SHP77 (cell line): ENCODE results near the gene SCRN1.
A peak's percentile ranks its signal among the peaks of the same experiment; 100 is the strongest.
"Not testable (repeated sequence)": the region's sequence is repeated elsewhere in the genome, so short reads cannot be mapped to it uniquely, and the experiment has no call there.

Experiments used
- DNase-seq, 2 experiments: peaks; one replicate each; lab custom pipeline; 2025; lab: John Stamatoyannopoulos, UW

Gene SCRN1

DNA sequence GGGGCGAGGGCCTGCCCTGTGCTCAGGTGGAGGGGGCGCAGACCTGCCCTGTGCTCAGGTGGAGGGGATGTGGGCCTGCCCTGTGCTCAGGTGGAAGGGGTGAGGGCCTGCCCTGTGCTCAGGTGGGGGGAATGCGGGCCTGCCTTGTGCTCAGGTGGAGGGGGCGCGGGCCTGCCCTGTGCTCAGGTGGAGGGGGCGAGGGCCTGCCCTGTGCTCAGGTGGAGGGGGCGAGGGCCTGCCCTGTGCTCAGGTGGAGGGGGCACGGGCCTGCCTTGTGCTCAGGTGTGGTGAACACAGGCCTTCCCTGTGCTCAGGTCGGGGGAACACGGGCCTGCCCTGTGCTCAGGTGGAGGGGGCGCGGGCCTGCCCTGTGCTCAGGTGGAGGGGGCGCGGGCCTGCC lies 98.8 kb downstream of the SCRN1 start:
- DNase-seq: not testable (repeated sequence)

DNA sequence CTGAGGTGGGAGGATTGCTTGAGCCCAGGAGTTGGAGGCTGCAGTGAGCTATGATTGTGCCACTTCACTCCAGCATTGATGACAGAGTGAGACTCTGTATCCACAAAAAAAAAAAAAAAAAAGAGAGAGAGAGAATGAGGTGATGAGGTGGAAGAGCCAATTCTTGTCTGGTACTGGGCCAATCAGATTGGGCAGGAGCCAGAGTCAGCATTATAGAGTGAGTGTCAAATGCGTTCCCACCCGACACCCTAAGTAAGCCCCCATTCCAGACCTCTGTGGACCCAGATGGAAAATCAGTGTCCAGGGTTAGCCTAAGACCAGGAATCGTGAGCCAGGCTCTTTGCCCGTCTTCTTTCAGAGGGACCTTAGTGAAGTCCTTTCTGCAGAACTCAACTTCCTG lies 99.3 kb downstream of the SCRN1 start:
- no peak for DNase-seq

DNA sequence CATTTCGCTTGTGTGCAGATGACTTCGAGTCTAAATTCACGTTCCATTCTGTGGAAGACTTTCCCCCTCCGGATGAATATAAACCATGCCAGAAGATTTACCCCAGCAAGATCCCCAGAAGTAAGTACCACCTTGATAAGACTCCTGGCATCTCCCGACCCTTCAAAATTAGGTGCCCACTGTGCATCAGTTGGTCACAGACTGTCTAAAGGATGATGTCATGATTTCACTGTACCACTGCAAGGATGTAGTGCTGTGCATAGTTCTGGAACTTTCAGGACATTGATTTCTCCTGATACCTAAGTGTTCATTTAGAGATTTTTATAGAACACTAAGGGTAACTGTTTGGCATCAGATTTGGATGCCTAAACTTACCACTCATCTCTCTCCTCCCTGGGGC lies 100.3 kb downstream of the SCRN1 start:
- DNase-seq: no peak

DNA sequence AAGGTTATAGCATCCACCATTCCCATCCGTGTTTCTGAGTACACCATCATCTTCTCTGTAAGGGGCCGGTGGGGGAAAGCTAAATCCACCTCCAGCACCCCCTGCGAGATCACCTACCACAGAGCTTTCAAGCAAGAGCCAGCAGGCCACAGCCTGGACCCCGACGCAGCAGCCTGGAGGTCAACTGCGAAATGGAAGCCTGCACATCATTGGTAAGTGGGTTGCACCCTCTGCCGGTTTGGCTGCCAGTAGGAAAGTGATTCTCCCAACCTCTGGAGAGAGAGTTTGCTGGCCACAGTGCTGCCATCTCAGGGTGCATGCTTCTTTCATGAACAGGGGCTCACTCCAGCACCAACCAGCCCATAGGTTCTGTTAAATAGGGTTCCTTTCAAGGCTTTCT lies 101.6 kb downstream of the SCRN1 start:
- no peak for DNase-seq

DNA sequence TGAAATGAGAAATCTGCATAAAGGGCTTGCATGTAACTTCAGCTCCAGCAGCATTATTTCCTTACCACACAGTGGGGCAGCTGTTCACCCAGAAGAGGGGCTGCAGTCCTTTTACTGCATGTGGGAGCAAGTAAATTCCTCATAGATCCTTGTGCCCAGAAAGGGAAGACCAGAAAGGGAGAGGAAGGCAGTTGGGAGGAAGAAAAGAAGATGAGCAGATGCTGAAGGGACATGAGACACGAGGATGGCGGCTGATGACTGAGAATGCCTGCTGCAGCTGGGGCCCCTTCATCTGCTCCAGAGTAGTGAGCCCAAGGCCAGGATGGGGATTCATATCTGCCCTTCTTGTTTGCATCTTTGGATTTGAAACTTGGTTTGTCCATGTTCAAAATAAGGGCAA lies 102.8 kb downstream of the SCRN1 start:
- no peak for DNase-seq

DNA sequence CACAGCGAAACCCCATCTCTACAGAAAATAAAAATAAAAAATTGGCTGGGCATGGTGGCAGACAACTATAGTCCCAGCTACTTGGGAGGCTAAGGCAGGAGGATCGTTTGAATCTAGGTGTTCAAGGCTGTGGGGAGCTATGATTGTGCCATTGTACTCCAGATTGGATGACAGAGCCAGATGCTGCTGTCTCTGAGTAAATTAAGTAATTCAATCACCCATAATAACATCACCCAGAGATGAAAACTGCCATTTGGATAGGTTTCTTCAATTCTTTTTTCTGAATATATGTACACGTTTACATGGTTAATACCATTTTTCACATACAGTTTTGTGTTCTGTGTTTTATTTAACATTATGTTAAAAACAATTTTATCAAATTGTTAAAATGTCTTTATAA lies 104.0 kb downstream of the SCRN1 start:
- no peak for DNase-seq

DNA sequence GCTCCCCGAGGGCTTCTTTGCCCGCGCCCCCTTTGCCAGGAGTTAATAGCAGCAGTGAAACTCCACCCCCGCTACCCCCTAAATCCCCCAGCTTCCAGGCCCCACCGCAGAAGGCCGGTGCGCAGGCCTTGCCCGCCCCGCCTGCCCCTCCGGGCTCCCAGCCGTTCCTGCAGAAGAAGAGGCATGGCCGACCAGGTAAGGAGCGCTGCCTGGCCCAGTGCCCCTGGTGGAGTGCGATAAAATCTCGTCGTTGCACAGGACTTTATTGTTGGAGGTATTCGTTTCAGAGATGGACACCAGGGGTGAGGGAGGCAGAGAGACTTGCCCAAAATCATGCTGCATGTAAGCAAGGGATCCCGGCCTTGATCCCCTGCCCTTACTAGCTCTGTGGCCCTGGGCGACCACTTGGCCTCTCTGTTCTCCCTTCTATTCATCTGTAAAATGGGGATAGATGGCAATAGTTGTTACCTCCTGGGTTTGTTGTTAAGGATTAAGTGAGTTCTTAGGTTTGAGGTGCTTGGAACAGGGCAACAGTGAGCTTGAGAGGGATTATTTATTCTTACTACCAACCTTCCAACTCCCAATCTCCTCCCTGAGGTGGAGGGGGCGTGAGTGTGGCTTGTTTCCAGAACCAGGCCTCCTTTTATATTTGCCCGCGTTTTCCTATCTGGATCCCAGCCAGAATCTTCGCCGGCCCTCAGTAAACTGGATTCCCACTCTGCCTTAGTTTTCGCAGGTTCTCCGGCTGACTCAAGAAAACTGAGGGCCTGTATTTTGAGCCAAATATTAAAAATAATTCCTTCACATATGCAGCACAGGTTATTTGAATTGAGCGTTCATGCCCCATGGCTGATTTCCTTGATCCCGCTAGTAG lies 105.0 kb downstream of the SCRN1 start:
- peak; percentile 54 to 55 for DNase-seq

DNA sequence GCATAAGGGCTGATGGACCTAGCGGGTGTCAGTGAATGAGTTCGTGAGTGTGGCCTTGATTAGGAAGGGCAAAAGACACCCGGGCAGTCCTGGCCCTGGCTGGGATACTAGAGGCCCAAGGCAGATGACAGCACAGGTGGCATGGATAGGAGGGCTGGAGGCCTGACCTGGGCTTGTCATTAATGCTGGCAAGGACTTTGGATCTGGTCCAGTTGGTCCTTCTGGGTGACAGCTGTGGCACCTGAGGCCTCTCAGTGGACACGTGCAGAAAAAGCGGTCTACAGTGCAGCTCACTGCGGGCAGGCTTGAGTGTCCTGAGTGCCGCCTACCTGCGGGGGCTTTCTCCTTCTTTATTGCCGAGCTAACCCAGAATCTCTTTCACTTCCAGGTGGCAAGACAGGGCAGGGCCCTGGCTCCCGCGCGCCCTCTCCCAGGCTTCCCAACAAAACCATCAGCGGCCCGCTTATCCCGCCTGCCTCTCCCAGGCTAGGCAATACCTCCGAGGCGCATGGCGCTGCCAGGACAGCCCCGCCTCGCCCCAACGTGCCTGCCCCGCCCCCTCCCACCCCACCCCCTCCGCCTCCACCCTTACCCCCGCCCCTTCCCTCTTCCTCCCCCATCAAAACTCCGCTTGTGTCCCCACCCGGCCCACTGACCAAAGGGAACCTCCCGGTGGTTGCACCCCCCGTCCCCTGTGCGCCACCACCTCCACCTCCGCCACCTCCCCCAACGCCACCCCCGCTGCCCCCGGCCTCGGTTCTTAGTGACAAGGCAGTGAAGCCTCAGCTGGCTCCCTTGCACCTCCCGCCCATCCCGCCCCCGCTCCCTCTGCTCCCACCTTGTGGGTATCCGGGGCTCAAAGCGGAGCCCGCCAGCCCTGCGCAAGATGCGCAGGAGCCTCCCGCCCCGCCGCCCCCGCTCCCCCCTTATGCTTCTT lies 105.9 kb downstream of the SCRN1 start:
- DNase-seq: no peak

DNA sequence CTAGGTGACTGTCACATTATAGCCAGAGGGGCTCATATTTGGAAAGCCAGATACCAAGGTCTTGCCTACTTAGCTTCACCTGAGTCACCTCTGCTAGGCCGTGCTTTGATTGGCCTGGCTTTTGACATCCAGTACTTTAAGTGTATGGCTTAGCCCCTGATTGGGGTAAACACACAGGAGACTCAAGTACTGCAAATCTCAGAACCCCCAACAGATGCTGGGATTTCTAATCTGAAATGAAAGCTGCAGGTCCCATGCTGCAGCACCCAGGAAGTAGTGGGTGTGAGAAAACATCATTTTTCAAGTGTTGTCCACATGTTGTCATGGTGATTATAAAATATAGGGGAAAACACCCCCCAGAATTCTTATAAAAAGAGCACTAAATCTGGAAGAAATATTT lies 107.1 kb downstream of the SCRN1 start:
- DNase-seq: no peak

DNA sequence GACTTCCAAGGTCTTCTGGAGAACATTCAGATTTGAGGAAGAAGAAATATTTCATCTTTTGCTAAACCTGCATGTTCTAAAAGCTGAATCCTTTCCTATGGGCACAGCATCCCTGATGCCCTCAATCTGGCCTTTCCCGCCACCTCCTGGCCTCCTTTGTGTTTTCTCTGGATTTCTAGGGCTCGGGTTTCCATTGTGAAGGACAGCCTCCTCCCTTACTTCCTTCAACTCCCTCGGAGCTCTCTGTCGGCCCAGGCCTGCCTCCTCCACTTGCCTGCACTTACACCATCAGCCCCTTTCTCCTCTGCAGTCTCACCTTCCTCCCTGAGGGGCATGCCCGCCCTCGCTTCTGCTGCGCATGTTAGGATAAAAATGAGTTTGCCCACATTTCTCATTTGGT lies 107.9 kb downstream of the SCRN1 start:
- no peak for DNase-seq

DNA sequence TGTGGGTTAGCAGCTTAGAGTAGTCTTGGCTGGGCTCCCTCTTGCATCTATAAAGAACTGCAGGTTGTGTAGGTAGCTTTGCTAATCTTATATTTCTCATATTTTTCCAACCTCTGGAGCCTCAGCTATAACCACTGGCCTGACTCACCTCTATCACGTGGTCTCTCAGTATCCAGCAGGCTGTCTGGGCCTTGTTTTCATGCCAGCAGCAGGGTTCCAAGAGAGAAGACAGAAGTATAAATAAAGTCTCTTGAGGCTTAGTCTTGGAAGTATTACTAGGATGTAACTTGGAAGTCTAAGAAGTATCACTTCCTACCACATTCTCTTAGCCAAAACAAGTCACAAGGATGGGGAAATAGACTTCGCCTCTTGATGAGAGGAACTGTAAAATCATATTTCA lies 110.0 kb downstream of the SCRN1 start:
- DNase-seq: no peak

DNA sequence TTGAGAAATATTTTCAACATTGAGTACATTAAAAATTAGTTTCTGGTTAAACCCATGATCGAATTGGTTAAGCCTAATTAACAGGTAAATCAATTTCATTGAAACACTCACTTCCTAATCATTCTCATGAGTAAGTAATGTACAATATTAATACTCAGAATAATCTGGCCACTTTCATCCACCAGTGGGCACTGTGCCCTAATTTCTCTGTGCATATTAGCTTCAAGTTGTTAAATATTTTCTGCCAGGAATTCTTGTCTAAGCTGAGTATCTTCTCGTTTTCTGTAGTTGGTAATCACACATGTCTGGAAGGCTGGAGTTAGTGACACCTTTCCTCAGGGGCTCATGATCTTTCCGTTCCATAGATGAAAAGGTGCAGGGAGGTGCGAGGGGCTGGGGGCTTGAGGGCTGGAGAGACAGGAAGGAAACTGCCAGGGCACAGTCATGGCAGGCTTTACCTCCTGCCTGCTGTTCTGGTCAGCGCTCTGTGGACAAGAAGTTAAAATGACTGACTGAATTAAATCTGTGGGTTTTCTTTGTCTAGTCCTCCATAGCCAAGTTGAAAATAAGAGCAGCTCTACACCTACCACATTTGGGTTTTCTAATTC lies 111.4 kb downstream of the SCRN1 start:
- DNase-seq: no peak

DNA sequence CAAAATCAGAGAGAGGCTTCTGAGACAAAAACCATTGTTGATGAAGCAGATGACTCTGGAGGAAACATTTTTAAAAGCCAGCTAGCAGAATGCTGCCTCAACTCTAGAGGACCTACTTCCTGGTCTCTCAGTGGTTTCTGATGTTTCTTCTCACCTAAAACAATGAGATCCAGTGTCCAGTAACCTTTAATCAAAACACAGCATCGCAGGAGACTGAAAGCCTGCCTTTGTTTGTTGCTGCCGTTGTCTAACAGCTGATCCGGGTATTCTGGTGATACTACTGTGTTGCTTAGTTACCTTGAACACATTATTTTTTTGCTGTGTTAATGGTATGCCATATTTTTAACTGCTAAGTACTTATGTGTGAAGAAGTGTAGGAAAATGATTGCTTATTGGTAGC lies 112.4 kb downstream of the SCRN1 start:
- DNase-seq: no peak

DNA sequence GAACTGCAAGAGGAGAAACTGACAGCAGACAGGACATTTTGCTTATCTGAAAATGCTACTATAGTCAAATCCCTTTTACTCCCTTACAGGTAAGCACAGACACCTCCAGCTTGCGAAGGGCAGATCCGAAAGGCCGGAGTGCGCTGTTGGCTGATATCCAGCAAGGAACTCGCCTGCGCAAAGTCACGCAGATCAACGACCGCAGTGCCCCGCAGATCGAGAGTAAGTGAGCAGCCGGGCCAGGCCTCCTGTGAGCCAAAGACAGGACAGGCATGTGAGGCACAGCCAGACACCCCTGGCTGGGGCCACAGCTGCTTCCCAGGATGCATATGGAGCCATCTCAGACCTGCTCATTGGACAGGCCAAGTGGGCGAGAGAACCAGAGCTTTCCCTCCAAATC lies 113.9 kb downstream of the SCRN1 start:
- DNase-seq: no peak

DNA sequence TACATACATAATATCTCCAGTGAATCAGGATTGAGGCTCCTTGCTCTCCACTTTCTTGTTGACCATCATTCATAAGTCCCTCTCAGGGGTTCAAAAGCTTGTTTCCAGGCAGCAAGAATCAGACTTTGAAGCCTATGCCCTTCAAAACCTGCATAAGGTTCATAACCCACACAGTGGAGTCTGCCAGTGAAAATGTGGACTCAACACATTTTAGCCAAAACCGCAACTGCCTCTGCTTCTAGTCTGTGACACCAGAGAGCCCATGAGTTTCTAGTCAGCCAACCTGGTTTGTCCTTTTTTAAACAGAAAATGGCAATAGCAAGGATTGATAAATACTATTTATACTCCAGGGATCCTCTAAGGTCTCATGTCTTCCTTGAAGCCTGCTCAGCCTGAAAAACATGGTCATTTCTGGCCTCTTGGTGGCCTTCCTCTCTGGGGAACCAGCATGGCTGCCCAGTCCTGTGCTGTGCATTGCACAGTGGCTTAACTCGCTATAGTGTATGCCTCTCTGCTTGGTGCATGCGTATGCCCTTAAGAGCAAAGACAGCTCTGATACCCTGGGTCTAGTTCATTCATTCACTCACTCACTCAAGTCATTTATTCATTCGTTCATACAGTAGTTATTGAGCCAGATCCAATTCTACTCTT lies 115.8 kb downstream of the SCRN1 start:
- no peak for DNase-seq

DNA sequence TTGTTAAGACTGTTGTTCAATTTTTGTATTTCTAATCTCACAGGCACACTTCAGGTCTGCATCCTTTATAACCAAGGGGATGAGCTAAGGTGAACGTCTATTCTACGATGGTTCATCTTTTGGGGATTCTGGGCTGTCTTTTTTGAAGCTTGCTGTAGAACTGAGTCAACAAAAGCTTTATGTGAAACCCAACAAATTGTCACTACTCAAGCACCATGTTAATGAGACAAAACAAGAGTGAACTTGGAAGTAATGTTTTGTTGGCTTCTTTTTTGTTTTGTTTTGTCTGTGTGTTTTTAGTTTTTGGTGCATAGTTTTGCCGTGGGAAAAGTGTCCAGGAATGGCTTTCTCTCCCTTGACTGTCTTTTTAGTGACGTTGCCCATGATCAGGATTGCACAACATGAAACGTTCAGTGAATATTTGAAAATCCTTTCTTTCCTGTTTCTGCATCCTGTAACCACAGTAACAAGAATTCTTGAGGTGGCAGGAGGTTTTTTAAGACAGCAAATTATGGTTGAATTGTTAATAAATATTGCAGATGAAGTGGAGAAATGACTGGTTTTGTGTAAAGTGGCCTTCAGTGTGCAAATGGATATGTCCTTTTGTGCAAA lies 117.7 kb downstream of the SCRN1 start:
- no peak for DNase-seq
